ENCODE data around the gene VWA3A. TPM values are rescaled to one million over a fixed set of nuclear protein-coding genes. Genes with fewer than 3 reads are reported as not detected.
"Not testable (repeated sequence)": the region's sequence is repeated elsewhere in the genome, so short reads cannot be mapped to it uniquely, and the experiment has no call there.

Gene VWA3A
- total and polyA plus RNA-seq, 12 donors = 0.01 to 1.1 (median 0.28) TPM; not detected in 1

GRCh38 chr16:22193063-22193411 lies 100.7 kb downstream of the VWA3A start:
- DNase-seq (no peak), ATAC-seq (no peak)
- Histone ChIP-seq H3K4me3 (peak overlapping the region in 1 of 10 donors; percentile 82), H3K9me3 (no peaks in the 10 kb centered on the region), H3K36me3 (no peaks in the 10 kb centered on the region), H3K27me3 (no peaks in the 10 kb centered on the region), H3K4me1 (peaks cover 8 to 54% (median 36%) of the 10 kb centered on the region in 9 donors), H3K27ac (peak overlapping the region; percentile 68 to 98 (median 96))
- TF ChIP-seq CTCF (IDR thresholded peaks at IDR 0.05) = no peak
- intact Hi-C loops (cut with DNase I) = loop anchor here in 1 of 10 donors (10.0 kb wide), 1 partner anchor 182 kb away; the partner anchor contains the start of gene CDR2
- WGBS, 2 donors = 90 to 95% methylated on average over 2 of the region's 2 CpGs

- Histone ChIP-seq H3K27me3 (no peaks in the 10 kb centered on the region), H3K4me3 (no peak overlapping the region), H3K4me1 (peaks cover 3 to 48% (median 19%) of the 10 kb centered on the region in 9 donors), H3K9me3 (no peaks in the 10 kb centered on the region), H3K27ac (peak overlapping the region in 7 of 10 donors; percentile 70 to 86 (median 79)), H3K36me3 (no peaks in the 10 kb centered on the region)
- ATAC-seq = no peak
- intact Hi-C loops (cut with DNase I) = loop anchor here in 6 of 10 donors (1.0 to 10.0 kb wide), 5 partner anchors 102 to 182 kb away; partner anchors contain the start of genes POLR3E (in 5 of the 6) and CDR2 (in 1 of the 6)
- WGBS, 2 donors = 87 to 89% methylated on average over 9 of the region's 9 CpGs
- TF ChIP-seq CTCF (IDR thresholded peaks at IDR 0.05) = no peak
- no peak for DNase-seq
These were observed 102.5 kb downstream of the VWA3A start for GRCh38 chr16:22194707-22195444.

- ATAC-seq (no peak), DNase-seq (no peak)
- H3K27ac ChIP-seq = peak overlapping the region in 7 of 10 donors; percentile 70 to 86 (median 79)
- intact Hi-C loops (cut with DNase I) = loop anchor here in 6 of 10 donors (1.0 to 10.0 kb wide), 5 partner anchors 101 to 182 kb away; partner anchors contain the start of genes POLR3E (in 5 of the 6) and CDR2 (in 1 of the 6)
- TF ChIP-seq CTCF (IDR thresholded peaks at IDR 0.05) = no peak
- H3K36me3 ChIP-seq = no peaks in the 10 kb centered on the region
- H3K9me3 ChIP-seq = no peaks in the 10 kb centered on the region
- peak overlapping the region in 6 of 10 donors; percentile 55 to 70 (median 60) for H3K4me3 ChIP-seq
- no peaks in the 10 kb centered on the region for H3K27me3 ChIP-seq
- H3K4me1 ChIP-seq = peaks cover 3 to 46% (median 16%) of the 10 kb centered on the region in 9 donors
These were observed 103.0 kb downstream of the VWA3A start for GRCh38 chr16:22195445-22195694.

GRCh38 chr16:22195695-22196558 lies 103.6 kb downstream of the VWA3A start:
- WGBS, 2 donors = 3% methylated on average over 39 of the region's 39 CpGs
- peak overlapping the region; percentile 2 to 70 (median 56) for H3K4me3 ChIP-seq
- peak; percentile 84 to 98 (median 89) for TF ChIP-seq CTCF (IDR thresholded peaks at IDR 0.05)
- peak overlapping the region; percentile 53 to 86 (median 75) for H3K27ac ChIP-seq
- peak; percentile 87 to 93 for DNase-seq
- no peaks in the 10 kb centered on the region for H3K36me3 ChIP-seq
- no peaks in the 10 kb centered on the region for H3K27me3 ChIP-seq
- intact Hi-C loops (cut with DNase I) = loop anchor here in 9 of 10 donors (1.0 to 10.0 kb wide), 5 partner anchors 101 to 181 kb away; partner anchors contain the start of genes POLR3E (in 8 of the 9) and CDR2 (in 1 of the 9)
- ATAC-seq = peak; percentile 27 to 52 (median 42)
- no peaks in the 10 kb centered on the region for H3K9me3 ChIP-seq
- peaks cover 3 to 46% (median 16%) of the 10 kb centered on the region in 9 donors for H3K4me1 ChIP-seq

- not testable (repeated sequence) for H3K36me3 ChIP-seq, H3K9me3 ChIP-seq, H3K27me3 ChIP-seq, DNase-seq, ATAC-seq
- Histone ChIP-seq H3K27ac (peak overlapping the region in 1 of 10 donors; percentile 86), H3K4me1 (peaks cover 3 to 45% (median 13%) of the 10 kb centered on the region in 9 donors), H3K4me3 (peak overlapping the region in 9 of 10 donors; percentile 42 to 70 (median 56))
- WGBS, 2 donors = 37 to 41% methylated on average over 20 of the region's 20 CpGs
- intact Hi-C loops (cut with DNase I) = loop anchor here in 7 of 10 donors (1.0 to 10.0 kb wide), 5 partner anchors 100 to 181 kb away; partner anchors contain the start of genes POLR3E (in 5 of the 7) and CDR2 (in 1 of the 7)
These were observed 104.3 kb downstream of the VWA3A start for GRCh38 chr16:22196559-22197168.
